Calu3 (cell line): ENCODE data around the gene ELF2. TPM values are rescaled to one million over a fixed set of nuclear protein-coding genes. Genes with fewer than 3 reads are reported as not detected.

Experiments
- BruUV-seq: library from RNA; stranded (reverse); fragments of 400-500 nt; replicated peaks from 2 replicates; lab custom pipeline; 2021; lab: Mats Ljungman, UMichigan
- CTCF ChIA-PET: fragments of 300-600 bp; sonication (Branson Sonifier 250); formaldehyde crosslinking; loops from one replicate; lab custom pipeline; 2022; ENCODE audit warnings: antibody characterized with exemption; lab: Charles Lee
- DNase-seq: peaks from one replicate; pipeline ENCODE4 v3.0.0; 2022
- H3K27ac Mint-ChIP-seq: one replicate; pipeline ENCODE4 v1.8.0; 2022; ENCODE audit warnings: mixed read lengths; ENCODE audit not compliant: unreplicated experiment
- H3K27me3 Mint-ChIP-seq: one replicate; pipeline ENCODE4 v1.8.0; 2022; ENCODE audit warnings: mixed read lengths; ENCODE audit not compliant: unreplicated experiment
- H3K36me3 Mint-ChIP-seq: one replicate; pipeline ENCODE4 v1.8.0; 2022; ENCODE audit warnings: mild to moderate bottlenecking, moderate library complexity, mixed read lengths; ENCODE audit not compliant: insufficient read depth, unreplicated experiment
- H3K4me1 Mint-ChIP-seq: one replicate; pipeline ENCODE4 v1.8.0; 2022; ENCODE audit warnings: mild to moderate bottlenecking, low read depth, mixed read lengths; ENCODE audit not compliant: unreplicated experiment
- H3K4me3 Mint-ChIP-seq: one replicate; pipeline ENCODE4 v1.8.0; 2022; ENCODE audit warnings: mild to moderate bottlenecking, low read depth, moderate library complexity, mixed read lengths; ENCODE audit not compliant: unreplicated experiment
- H3K9me3 Mint-ChIP-seq: one replicate; pipeline ENCODE4 v1.8.0; 2022; ENCODE audit warnings: low read depth, mixed read lengths; ENCODE audit not compliant: unreplicated experiment
- intact Hi-C: fragments of 100-400 bp; cut with micrococcal nuclease; formaldehyde crosslinking; loops from one replicate; pipeline ENCODE4 v1.10.0; 2022; ENCODE audit not compliant: unreplicated experiment
- total RNA-seq: library from RNA; stranded (reverse); gene quantifications from 2 replicates; pipeline ENCODE4 v1.2.3, GENCODE V29; 2022
- TF ChIP-seq, protein P1 (sequence below): fragments of 200-600 bp; IDR thresholded peaks from one replicate; pipeline ENCODE4 v1.8.0; 2022; ENCODE audit warnings: antibody characterized with exemption; ENCODE audit not compliant: unreplicated experiment

ELF2 gene
- total RNA-seq, 1 experiment from 2014 or later: 27.8 TPM

GRCh38 chr4:139083956-139084803, 92.8 kb downstream of the ELF2 start:
- Mint-ChIP-seq H3K27me3 (no peaks in the 10 kb centered on the region), H3K4me3 (peak overlapping the region; percentile 99), H3K36me3 (peaks cover 28% of the 10 kb centered on the region), H3K27ac (peak overlapping the region; percentile 97), H3K4me1 (no peaks in the 10 kb centered on the region), H3K9me3 (no peaks in the 10 kb centered on the region)
- TF ChIP-seq, protein P1, sequence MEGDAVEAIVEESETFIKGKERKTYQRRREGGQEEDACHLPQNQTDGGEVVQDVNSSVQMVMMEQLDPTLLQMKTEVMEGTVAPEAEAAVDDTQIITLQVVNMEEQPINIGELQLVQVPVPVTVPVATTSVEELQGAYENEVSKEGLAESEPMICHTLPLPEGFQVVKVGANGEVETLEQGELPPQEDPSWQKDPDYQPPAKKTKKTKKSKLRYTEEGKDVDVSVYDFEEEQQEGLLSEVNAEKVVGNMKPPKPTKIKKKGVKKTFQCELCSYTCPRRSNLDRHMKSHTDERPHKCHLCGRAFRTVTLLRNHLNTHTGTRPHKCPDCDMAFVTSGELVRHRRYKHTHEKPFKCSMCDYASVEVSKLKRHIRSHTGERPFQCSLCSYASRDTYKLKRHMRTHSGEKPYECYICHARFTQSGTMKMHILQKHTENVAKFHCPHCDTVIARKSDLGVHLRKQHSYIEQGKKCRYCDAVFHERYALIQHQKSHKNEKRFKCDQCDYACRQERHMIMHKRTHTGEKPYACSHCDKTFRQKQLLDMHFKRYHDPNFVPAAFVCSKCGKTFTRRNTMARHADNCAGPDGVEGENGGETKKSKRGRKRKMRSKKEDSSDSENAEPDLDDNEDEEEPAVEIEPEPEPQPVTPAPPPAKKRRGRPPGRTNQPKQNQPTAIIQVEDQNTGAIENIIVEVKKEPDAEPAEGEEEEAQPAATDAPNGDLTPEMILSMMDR: peak; percentile 28
- intact Hi-C loops: no loop called here
- CTCF ChIA-PET: no interaction called here
- BruUV-seq: TSS peak; percentile 89
- peak; percentile 90 for DNase-seq

- H3K9me3 Mint-ChIP-seq: no peaks in the 10 kb centered on the region
- H3K27me3 Mint-ChIP-seq: no peaks in the 10 kb centered on the region
- BruUV-seq: no TSS peak
- TF ChIP-seq, protein P1: no peak
- peak overlapping the region; percentile 99 for H3K4me3 Mint-ChIP-seq
- intact Hi-C loops: no loop called here
- DNase-seq: peak; percentile 34
- H3K36me3 Mint-ChIP-seq: peaks cover 28% of the 10 kb centered on the region
- CTCF ChIA-PET: no interaction called here
- peak overlapping the region; percentile 97 for H3K27ac Mint-ChIP-seq
- no peaks in the 10 kb centered on the region for H3K4me1 Mint-ChIP-seq
Measured at GRCh38 chr4:139083607-139083955, 93.4 kb downstream of the ELF2 start.

GRCh38 chr4:139082750-139083606, 94.0 kb downstream of the ELF2 start:
- TF ChIP-seq, protein P1: no peak
- CTCF ChIA-PET: interaction anchor here (0.6 to 0.8 kb wide), 6 partner anchors 54 to 437 kb away, joined by 3 to 8 read pairs (median 6); partner anchors contain the start of gene ELF2
- Mint-ChIP-seq H3K4me3 (peak overlapping the region; percentile 99), H3K27me3 (no peaks in the 10 kb centered on the region), H3K4me1 (no peaks in the 10 kb centered on the region), H3K27ac (peak overlapping the region; percentile 97), H3K36me3 (peaks cover 28% of the 10 kb centered on the region), H3K9me3 (no peaks in the 10 kb centered on the region)
- BruUV-seq: no TSS peak
- intact Hi-C loops: no loop called here
- DNase-seq: peak; percentile 91

DNA sequence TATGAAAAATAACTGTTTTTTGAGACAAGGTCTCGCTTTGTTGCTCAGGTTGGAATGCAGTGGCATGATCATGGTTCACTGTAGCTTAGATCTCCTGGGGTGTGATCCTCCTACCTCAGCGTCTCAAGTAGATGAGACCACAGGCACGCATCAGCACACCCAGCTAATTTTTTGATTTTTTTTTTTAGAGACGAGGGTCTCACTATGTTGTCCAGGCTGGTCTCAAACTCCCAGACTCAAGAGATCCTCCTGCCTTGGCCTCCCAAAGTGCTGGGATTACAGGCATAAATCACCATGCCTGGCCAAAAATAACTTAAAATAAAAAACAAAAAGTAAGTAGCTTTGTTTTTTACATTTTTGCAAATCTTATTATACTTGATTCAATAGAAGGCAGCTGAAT, 98.1 kb downstream of the ELF2 start:
- Mint-ChIP-seq H3K27ac (no peak overlapping the region), H3K4me1 (no peaks in the 10 kb centered on the region), H3K9me3 (no peaks in the 10 kb centered on the region), H3K36me3 (peaks cover 18% of the 10 kb centered on the region), H3K27me3 (no peaks in the 10 kb centered on the region), H3K4me3 (no peak overlapping the region)
- CTCF ChIA-PET: no interaction called here
- no peak for DNase-seq
- TF ChIP-seq, protein P1: no peak
- intact Hi-C loops: no loop called here
- no TSS peak for BruUV-seq
